ENCODE data around the gene RFFL. TPM values are rescaled to one million over a fixed set of nuclear protein-coding genes. Genes with fewer than 3 reads are reported as not detected.

The RFFL gene
- total and polyA plus RNA-seq, 3 donors from 2014 or later: 42.0 to 68.6 (median 46.3) TPM

DNA sequence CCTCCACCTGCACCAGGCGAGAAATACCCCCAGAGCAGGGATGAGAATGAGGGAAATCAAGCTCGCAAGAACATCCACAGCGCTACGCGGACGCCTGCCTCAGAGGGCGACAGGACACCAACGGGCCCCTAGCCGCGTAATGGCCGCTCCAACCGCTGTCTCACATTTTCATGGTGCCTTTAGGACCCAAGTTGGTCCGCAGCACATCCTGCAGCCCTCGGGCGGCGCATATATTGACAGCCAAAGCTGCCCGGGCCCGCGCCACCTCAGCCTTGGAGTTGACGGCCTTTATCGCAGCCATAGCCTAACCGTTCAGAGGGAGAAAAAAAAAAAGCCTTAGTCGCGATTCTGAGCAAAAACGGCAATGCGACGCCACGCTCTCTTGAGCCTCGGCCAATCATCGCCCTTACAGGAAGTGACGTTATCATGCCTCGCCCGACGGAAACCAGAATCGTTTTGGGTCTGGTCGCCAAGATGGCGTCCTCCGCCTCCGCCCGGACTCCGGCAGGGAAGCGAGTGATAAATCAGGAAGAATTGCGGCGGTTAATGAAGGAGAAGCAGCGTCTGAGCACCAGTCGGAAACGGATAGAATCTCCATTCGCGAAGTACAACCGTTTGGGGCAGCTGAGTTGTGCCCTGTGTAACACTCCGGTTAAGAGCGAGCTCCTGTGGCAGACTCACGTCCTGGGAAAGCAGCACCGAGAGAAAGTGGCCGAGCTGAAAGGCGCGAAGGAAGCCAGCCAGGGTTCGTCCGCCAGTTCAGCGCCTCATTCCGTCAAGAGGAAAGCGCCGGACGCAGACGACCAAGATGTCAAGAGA is 102.2 kb downstream of the RFFL start, which contains the start of the genes CCT6B and ZNF830:
Gene CCT6B, minus strand, starts transcription at position 368 of the 819 bp plus-strand sequence. Its CDS starts 67 bp downstream, at position 301.
Gene ZNF830, plus strand, starts transcription at position 448 of the 819 bp plus-strand sequence. Its CDS starts 27 bp downstream, at position 475.
- Histone ChIP-seq H3K4me1 (peaks cover 16% of the 10 kb centered on the region), H3K27ac (peak within 1 kb of the TSS; percentile 96 to 97), H3K36me3 (ENCODE audit: low read depth, missing control alignments) (no peaks in the 10 kb centered on the region), H3K4me3 (peak within 1 kb of the TSS; percentile 95 to 98), H3K27me3 (no peaks in the 10 kb centered on the region), H3K9me3 (no peaks in the 10 kb centered on the region)
- intact Hi-C loops (cut with DNase I; ENCODE audit: low total_unique reads): no loop called here
- peak; percentile 97 for DNase-seq
- WGBS, 2 donors: 0 to 1% methylated on average over 45 to 65 of the region's 65 CpGs
- TF ChIP-seq, protein P1, sequence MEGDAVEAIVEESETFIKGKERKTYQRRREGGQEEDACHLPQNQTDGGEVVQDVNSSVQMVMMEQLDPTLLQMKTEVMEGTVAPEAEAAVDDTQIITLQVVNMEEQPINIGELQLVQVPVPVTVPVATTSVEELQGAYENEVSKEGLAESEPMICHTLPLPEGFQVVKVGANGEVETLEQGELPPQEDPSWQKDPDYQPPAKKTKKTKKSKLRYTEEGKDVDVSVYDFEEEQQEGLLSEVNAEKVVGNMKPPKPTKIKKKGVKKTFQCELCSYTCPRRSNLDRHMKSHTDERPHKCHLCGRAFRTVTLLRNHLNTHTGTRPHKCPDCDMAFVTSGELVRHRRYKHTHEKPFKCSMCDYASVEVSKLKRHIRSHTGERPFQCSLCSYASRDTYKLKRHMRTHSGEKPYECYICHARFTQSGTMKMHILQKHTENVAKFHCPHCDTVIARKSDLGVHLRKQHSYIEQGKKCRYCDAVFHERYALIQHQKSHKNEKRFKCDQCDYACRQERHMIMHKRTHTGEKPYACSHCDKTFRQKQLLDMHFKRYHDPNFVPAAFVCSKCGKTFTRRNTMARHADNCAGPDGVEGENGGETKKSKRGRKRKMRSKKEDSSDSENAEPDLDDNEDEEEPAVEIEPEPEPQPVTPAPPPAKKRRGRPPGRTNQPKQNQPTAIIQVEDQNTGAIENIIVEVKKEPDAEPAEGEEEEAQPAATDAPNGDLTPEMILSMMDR (IDR thresholded peaks at IDR 0.05): peak in 1 of 3 experiments; percentile 8
- TF ChIP-seq POLR2A (IDR thresholded peaks at IDR 0.05): no peak

DNA sequence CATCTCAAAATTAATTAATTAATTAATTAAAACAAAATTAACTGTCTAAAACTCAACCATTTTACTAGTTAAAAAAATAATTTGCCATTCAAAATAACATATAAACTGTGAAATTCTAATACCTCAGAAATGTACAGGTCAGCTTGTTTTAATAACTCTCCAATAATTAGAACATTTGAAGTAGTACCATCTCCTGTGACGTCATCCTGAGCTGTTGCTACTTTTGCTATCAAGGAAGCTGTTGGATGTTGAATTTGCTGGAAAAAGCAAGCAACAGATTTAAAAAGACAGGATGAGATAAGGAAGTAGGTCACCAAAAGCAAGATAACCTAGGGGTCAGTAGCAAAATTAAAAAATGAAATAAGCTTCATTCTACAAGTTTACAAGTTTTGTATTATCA is 105.1 kb downstream of the RFFL start:
- intact Hi-C loops (cut with DNase I; ENCODE audit: low total_unique reads): no loop called here
- no peak for DNase-seq
- WGBS, 2 donors: 60 to 84% methylated on average over 1 of the region's 1 CpG
- Histone ChIP-seq H3K36me3 (ENCODE audit: low read depth, missing control alignments) (no peaks in the 10 kb centered on the region), H3K9me3 (no peaks in the 10 kb centered on the region), H3K4me3 (no peak overlapping the region), H3K27me3 (no peaks in the 10 kb centered on the region), H3K27ac (no peak overlapping the region), H3K4me1 (peaks cover 16% of the 10 kb centered on the region)
- TF ChIP-seq POLR2A (IDR thresholded peaks at IDR 0.05): no peak
- TF ChIP-seq, protein P1 (IDR thresholded peaks at IDR 0.05): no peak

Small RNAs within 50 kb of the gene (small RNA-seq; reads per million reads assigned to genes)
- gene AC004223.1: 0 reads per million in 2 donors
- gene RNU6-840P: 0 reads per million in 2 donors

Other genes starting within 250 kb of the RFFL start
- gene CCT6B, start 102.2 kb downstream of the RFFL start, total RNA-seq: 10 to 100 TPM; 46.8 to 56.5 TPM
- gene CCT6B, start 102.2 kb downstream of the RFFL start, polyA plus RNA-seq (ENCODE audit: insufficient read depth, low read depth, low replicate concordance): 226 TPM
- gene ZNF830, start 102.2 kb downstream of the RFFL start, total RNA-seq: 10 to 100 TPM; 20.2 to 21.6 TPM
- 20.6 TPM for gene ZNF830, start 102.2 kb downstream of the RFFL start, polyA plus RNA-seq (ENCODE audit: insufficient read depth, low read depth, low replicate concordance)
- gene LIG3, start 83.2 kb downstream of the RFFL start, total RNA-seq: 10 to 100 TPM; 66.7 to 70.9 TPM
- 54.4 TPM for gene LIG3, start 83.2 kb downstream of the RFFL start, polyA plus RNA-seq (ENCODE audit: insufficient read depth, low read depth, low replicate concordance)
- 10 to 100 TPM; 16.8 to 18.4 TPM for gene RAD51D, start 56.2 kb upstream of the RFFL start, total RNA-seq
- gene RAD51D, start 56.2 kb upstream of the RFFL start, polyA plus RNA-seq (ENCODE audit: insufficient read depth, low read depth, low replicate concordance): 24.3 TPM
- gene FNDC8, start 57.9 kb upstream of the RFFL start, total RNA-seq: 100 to 1,000 TPM in 1 of 2 donors, 10 to 100 TPM in 1; 39.0 to 120 TPM
- 138 TPM for gene FNDC8, start 57.9 kb upstream of the RFFL start, polyA plus RNA-seq (ENCODE audit: insufficient read depth, low read depth, low replicate concordance)
- 10 to 100 TPM; 14.6 to 15.4 TPM for gene NLE1, start 78.6 kb upstream of the RFFL start, total RNA-seq
- 12.8 TPM for gene NLE1, start 78.6 kb upstream of the RFFL start, polyA plus RNA-seq (ENCODE audit: insufficient read depth, low read depth, low replicate concordance)
- gene UNC45B, start 84.1 kb upstream of the RFFL start, total RNA-seq: 1 to 10 TPM in 1 of 2 donors, under 1 TPM in 1; 0.68 to 1.1 TPM
- 2.2 TPM for gene UNC45B, start 84.1 kb upstream of the RFFL start, polyA plus RNA-seq (ENCODE audit: insufficient read depth, low read depth, low replicate concordance)
- 1 to 10 TPM in 1 of 2 donors, under 1 TPM in 1; 0.99 to 4.1 TPM for gene SLC35G3, start 130.7 kb upstream of the RFFL start, total RNA-seq
- 2.7 TPM for gene SLC35G3, start 130.7 kb upstream of the RFFL start, polyA plus RNA-seq (ENCODE audit: insufficient read depth, low read depth, low replicate concordance)
- 1 to 10 TPM; 5.9 to 6.1 TPM for gene SLFN5, start 179.4 kb upstream of the RFFL start, total RNA-seq
- gene SLFN5, start 179.4 kb upstream of the RFFL start, polyA plus RNA-seq (ENCODE audit: insufficient read depth, low read depth, low replicate concordance): 2.4 TPM